SK-N-SH (cell line): ENCODE data around the gene CLIC6. TPM values are rescaled to one million over a fixed set of nuclear protein-coding genes. Genes with fewer than 3 reads are reported as not detected.

ENCODE experiments used
- CTCF ChIA-PET: fragments of 300-600, 350-600 bp; formaldehyde crosslinking; extraction: SDS; loops from one replicate; lab custom pipeline; 2021; lab: Yijun Ruan, JAX
- POLR2A ChIA-PET: fragments of 350-600 bp; sonication (Branson Sonifier 250); formaldehyde crosslinking; extraction: SDS; loops from one replicate; lab custom pipeline; 2020; ENCODE audit warnings: antibody characterized with exemption, inconsistent platforms; lab: Yijun Ruan, JAX
- DNase-seq: peaks from one replicate; pipeline ENCODE4 v3.0.0; 2012
- H2AFZ ChIP-seq: fragments of 200-600 bp; sonication (generic); 2 replicates; pipeline ENCODE4 v1.8.1; 2016; ENCODE audit warnings: antibody characterized with exemption, mild to moderate bottlenecking, low read depth
- H3F3A ChIP-seq: fragments of 200-600 bp; sonication (generic); replicated peaks from 2 replicates; pipeline ENCODE3; 2016; ENCODE audit warnings: antibody characterized with exemption, mild to moderate bottlenecking; ENCODE audit not compliant: insufficient read depth
- H3K27ac ChIP-seq, 2 experiments: fragments of 200-500 bp in 1 of 2; fragments of 200-600 bp in 1 of 2; sonication (Bioruptor generic) in 1 of 2; sonication (generic), shearing (Covaris generic) in 1 of 2; 2 replicates each; pipeline versions ENCODE4 v1.5.1 to v1.6.1; 2014 to 2016; ENCODE audit warnings: low read depth in 2 of 2, inconsistent platforms in 1 of 2, low read length in 1 of 2, mild to moderate bottlenecking in 1 of 2, mixed read lengths in 1 of 2
- H3K27me3 ChIP-seq: fragments of 200-600 bp; sonication (generic), shearing (Covaris generic); 2 replicates; pipeline ENCODE4 v1.6.1; 2016; ENCODE audit warnings: mixed run types; ENCODE audit not compliant: insufficient read depth
- H3K36me3 ChIP-seq, 2 experiments: fragments of 200-500 bp in 1 of 2; fragments of 200-600 bp in 1 of 2; sonication (Bioruptor generic) in 1 of 2; sonication (generic) in 1 of 2; replicated peaks in 1 of 2; 2 replicates each; pipeline versions ENCODE3 to v1.5.1; 2014 to 2016; ENCODE audit warnings: low read length in 1 of 2, mild to moderate bottlenecking in 1 of 2; ENCODE audit not compliant: insufficient read depth in 2 of 2, control insufficient read depth in 1 of 2
- H3K4me1 ChIP-seq, 2 experiments: fragments of 200-500 bp in 1 of 2; fragments of 200-600 bp in 1 of 2; sonication (Bioruptor generic) in 1 of 2; sonication (generic), shearing (Covaris generic) in 1 of 2; 2 replicates each; pipeline versions ENCODE4 v1.5.1 to v1.6.1; 2014 to 2016; ENCODE audit warnings: low read depth in 1 of 2, low read length in 1 of 2, mixed run types in 1 of 2; ENCODE audit not compliant: insufficient read depth in 2 of 2, control insufficient read depth in 1 of 2
- H3K4me2 ChIP-seq: fragments of 200-600 bp; sonication (generic), shearing (Covaris generic); 2 replicates; pipeline ENCODE4 v1.6.1; 2017; ENCODE audit warnings: mixed run types
- H3K4me3 ChIP-seq, 2 experiments: fragments of 200-500 bp in 1 of 2; fragments of 200-600 bp in 1 of 2; sonication (Bioruptor generic) in 1 of 2; sonication (generic), shearing (Covaris generic) in 1 of 2; 2 replicates each; pipeline versions ENCODE4 v1.5.1 to v1.8.1; 2014 to 2016; ENCODE audit warnings: low read depth in 2 of 2, inconsistent platforms in 1 of 2, low read length in 1 of 2, mild to moderate bottlenecking in 1 of 2, mixed read lengths in 1 of 2, moderate library complexity in 1 of 2
- H3K79me2 ChIP-seq: fragments of 200-600 bp; sonication (generic); 2 replicates; pipeline ENCODE4 v1.8.1; 2017; ENCODE audit warnings: mild to moderate bottlenecking; ENCODE audit not compliant: insufficient read depth
- H3K9ac ChIP-seq: fragments of 200-600 bp; sonication (generic); 2 replicates; pipeline ENCODE4 v1.6.1; 2017; ENCODE audit warnings: mixed run types
- H3K9me2 ChIP-seq: fragments of 200-600 bp; sonication (generic); 2 replicates; pipeline ENCODE4 v1.6.1; 2017; ENCODE audit warnings: mixed run types
- H3K9me3 ChIP-seq: fragments of 200-600 bp; sonication (generic); 2 replicates; pipeline ENCODE4 v1.6.1; 2017; ENCODE audit warnings: mixed run types, mild to moderate bottlenecking, moderate library complexity
- H4K20me1 ChIP-seq: fragments of 200-600 bp; sonication (generic); 2 replicates; pipeline ENCODE4 v1.6.1; 2017; ENCODE audit warnings: mild to moderate bottlenecking, mixed run types; ENCODE audit not compliant: insufficient read depth
- CHD2 ChIP-seq: fragments of 150-350 bp; IDR thresholded peaks from 2 replicates; pipeline ENCODE4 v1.6.1; 2018; ENCODE audit warnings: low read length; ENCODE audit not compliant: partially characterized antibody
- FOSL2 ChIP-seq: IDR thresholded peaks from 2 replicates; pipeline ENCODE4 v1.4.0; 2012; ENCODE audit warnings: low read depth, mild to moderate bottlenecking, moderate library complexity, borderline replicate concordance
- FOXJ3 ChIP-seq: sonication (generic); formaldehyde crosslinking; IDR thresholded peaks from 2 replicates; pipeline ENCODE4 v1.5.1; 2020; ENCODE audit warnings: mild to moderate bottlenecking, missing genetic modification reagents
- GABPA ChIP-seq: IDR thresholded peaks from 2 replicates; pipeline ENCODE4 v1.4.0; 2012; ENCODE audit warnings: low read depth, mild to moderate bottlenecking
- NRF1 ChIP-seq: IDR thresholded peaks from 2 replicates; pipeline ENCODE4 v1.6.1; 2012; ENCODE audit warnings: low read depth, mild to moderate bottlenecking, low read length
- RAD21 ChIP-seq: IDR thresholded peaks from 2 replicates; pipeline ENCODE4 v1.6.1; 2012; ENCODE audit warnings: mild to moderate bottlenecking, low read length
- RFX5 ChIP-seq: IDR thresholded peaks from 2 replicates; pipeline ENCODE4 v1.6.1; 2012; ENCODE audit warnings: mild to moderate bottlenecking, improper control_type of control experiment, low read length
- RXRA ChIP-seq: IDR thresholded peaks from 2 replicates; pipeline ENCODE4 v1.4.0; 2012; ENCODE audit warnings: low read depth, mild to moderate bottlenecking, borderline replicate concordance
- SMC3 ChIP-seq: IDR thresholded peaks from 2 replicates; pipeline ENCODE4 v1.6.1; 2012; ENCODE audit warnings: low read depth, low read length, improper control_type of control experiment
- TAF1 ChIP-seq: IDR thresholded peaks from 2 replicates; pipeline ENCODE4 v1.6.1; 2012; ENCODE audit warnings: low read depth, mild to moderate bottlenecking, low read length, moderate library complexity, borderline replicate concordance
- TCF12 ChIP-seq: IDR thresholded peaks from 2 replicates; pipeline ENCODE4 v1.4.0; 2012
- YY1 ChIP-seq: IDR thresholded peaks from 2 replicates; pipeline ENCODE4 v1.4.0; 2012; ENCODE audit warnings: low read depth, mild to moderate bottlenecking
- whole genome bisulfite sequencing: methylation state at CpG from one replicate; pipeline ENCODE4 v1.1.6; 2017; ENCODE audit warnings: low lambda C conversion rate; 5-methylcytosine and 5-hydroxymethylcytosine counted together
- polyA plus RNA-seq, 3 experiments: library from polyadenylated mRNA; depleted of rRNA; stranded (reverse); fragments of >200 nt; gene quantifications; 2 replicates each; pipeline ENCODE4 v1.2.3, GENCODE V29; 2012
- TF ChIP-seq, protein P1 (sequence below): fragments of 150-350 bp; IDR thresholded peaks from 2 replicates; pipeline ENCODE4 v1.6.1; 2016; ENCODE audit warnings: mild to moderate bottlenecking, low read depth, low read length
- TF ChIP-seq, protein P2 (sequence below): fragments of 150-350 bp; IDR thresholded peaks from 2 replicates; pipeline ENCODE4 v1.6.1; 2017; ENCODE audit warnings: antibody characterized with exemption, low read length, low read depth, borderline replicate concordance
- TF ChIP-seq, protein P3 (sequence below): fragments of 200-600 bp; sonication (generic); IDR thresholded peaks from 2 replicates; pipeline ENCODE4 v1.6.1; 2017; ENCODE audit warnings: antibody characterized with exemption, mild to moderate bottlenecking, moderate library complexity

CLIC6 gene
- polyA plus RNA-seq, 1 of the 3 experiments (the other 2 are of a cell fraction): 0.08 TPM

DNA sequence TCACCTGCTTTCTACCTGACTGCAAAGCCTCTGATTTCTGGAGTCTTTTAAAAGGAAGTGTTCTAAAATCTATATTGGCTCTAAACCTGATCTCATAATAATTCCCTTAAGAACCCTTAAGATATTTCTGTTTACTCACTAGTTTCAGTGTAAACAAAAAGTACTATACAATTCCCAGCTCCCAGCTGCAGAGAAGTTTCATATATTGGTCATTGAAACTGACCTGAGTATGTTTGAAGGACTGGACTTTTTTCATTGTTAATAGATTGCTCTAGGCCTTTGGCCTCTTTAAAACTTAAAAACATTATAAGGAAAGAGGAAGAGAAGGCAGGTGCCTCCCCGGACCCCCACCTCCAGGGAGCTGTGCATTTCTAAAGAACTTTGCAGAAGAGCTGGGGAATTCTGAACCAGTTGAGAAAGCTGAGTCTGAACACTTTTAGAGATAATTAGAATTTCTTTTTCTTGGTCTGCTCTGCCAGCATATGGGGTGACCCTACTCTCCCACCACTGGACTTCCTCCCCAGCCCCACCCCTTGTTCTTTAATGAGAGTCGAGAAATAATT, 23.7 kb downstream of the CLIC6 start:
- Histone ChIP-seq H3K4me3 (no peak overlapping the region), H2AFZ (no peak overlapping the region), H3F3A (no peaks in the 10 kb centered on the region), H3K9me2 (no peaks in the 10 kb centered on the region), H3K79me2 (no peaks in the 10 kb centered on the region), H3K36me3 (no peaks in the 10 kb centered on the region), H3K27ac (no peak overlapping the region), H3K4me2 (no peak overlapping the region), H3K4me1 (no peaks in the 10 kb centered on the region; a peak in 1 of 4 replicates), H3K9me3 (no peaks in the 10 kb centered on the region), H3K9ac (no peak overlapping the region), H3K27me3 (peaks cover 38% of the 10 kb centered on the region; the same call in 1 of the 2 replicates), H4K20me1 (no peaks in the 10 kb centered on the region)
- POLR2A ChIA-PET: no interaction called here
- DNase-seq: no peak
- 69% methylated on average over 2 of the region's 2 CpGs for WGBS
- TF ChIP-seq TCF12: no peak
- TF ChIP-seq, protein P1, sequence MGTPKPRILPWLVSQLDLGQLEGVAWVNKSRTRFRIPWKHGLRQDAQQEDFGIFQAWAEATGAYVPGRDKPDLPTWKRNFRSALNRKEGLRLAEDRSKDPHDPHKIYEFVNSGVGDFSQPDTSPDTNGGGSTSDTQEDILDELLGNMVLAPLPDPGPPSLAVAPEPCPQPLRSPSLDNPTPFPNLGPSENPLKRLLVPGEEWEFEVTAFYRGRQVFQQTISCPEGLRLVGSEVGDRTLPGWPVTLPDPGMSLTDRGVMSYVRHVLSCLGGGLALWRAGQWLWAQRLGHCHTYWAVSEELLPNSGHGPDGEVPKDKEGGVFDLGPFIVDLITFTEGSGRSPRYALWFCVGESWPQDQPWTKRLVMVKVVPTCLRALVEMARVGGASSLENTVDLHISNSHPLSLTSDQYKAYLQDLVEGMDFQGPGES: no peak
- no peak for TF ChIP-seq NRF1
- TF ChIP-seq, protein P2, sequence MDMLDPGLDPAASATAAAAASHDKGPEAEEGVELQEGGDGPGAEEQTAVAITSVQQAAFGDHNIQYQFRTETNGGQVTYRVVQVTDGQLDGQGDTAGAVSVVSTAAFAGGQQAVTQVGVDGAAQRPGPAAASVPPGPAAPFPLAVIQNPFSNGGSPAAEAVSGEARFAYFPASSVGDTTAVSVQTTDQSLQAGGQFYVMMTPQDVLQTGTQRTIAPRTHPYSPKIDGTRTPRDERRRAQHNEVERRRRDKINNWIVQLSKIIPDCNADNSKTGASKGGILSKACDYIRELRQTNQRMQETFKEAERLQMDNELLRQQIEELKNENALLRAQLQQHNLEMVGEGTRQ: no peak
- TF ChIP-seq YY1: no peak
- no peak for TF ChIP-seq FOSL2
- no peak for TF ChIP-seq GABPA
- TF ChIP-seq CHD2: no peak
- TF ChIP-seq RXRA: no peak
- TF ChIP-seq RFX5: no peak
- TF ChIP-seq TAF1: no peak
- TF ChIP-seq FOXJ3 (CRISPR knock-in tag): no peak
- CTCF ChIA-PET: interaction anchor here (0.6 to 11.1 kb wide), 36 partner anchors 9 to 1651 kb away, joined by 3 to 89 read pairs (median 5); no protein-coding TSS in a partner anchor

DNA sequence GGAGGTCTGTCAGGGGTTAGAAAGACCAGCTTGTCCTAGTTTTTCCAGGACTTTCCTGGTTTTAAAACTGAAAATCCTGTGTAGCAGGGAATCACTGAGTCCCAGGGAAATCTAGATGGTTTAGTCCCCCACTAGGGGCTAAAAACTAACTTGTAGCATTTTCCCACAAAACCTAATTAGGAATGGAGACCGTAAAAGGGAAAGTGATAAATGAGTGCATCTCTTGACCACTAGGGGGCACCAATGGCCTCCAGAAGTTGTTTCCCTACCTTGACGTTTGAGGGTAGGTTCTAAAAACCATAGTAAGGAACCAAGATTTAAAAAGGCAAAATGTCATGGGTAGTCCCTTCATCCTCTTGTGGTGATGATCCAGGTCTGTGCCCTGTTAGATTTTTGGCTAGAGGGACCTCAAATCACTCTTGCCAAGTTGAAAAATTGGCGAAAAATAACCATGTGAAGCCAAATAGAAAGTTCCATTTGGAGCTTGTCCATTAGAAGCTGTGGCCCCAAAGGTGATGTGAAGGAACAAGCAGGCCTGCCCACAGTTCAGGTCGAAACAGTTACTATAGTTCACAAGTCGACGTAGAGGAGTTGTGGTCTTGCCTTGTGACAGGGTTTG, 24.5 kb downstream of the CLIC6 start:
- no peaks in the 10 kb centered on the region for H3K36me3 ChIP-seq
- no peaks in the 10 kb centered on the region for H4K20me1 ChIP-seq
- H3K27ac ChIP-seq: no peak overlapping the region
- no peaks in the 10 kb centered on the region; a peak in 1 of 4 replicates for H3K4me1 ChIP-seq
- H3K9ac ChIP-seq: no peak overlapping the region
- POLR2A ChIA-PET: no interaction called here
- no peak overlapping the region for H2AFZ ChIP-seq
- no peaks in the 10 kb centered on the region for H3F3A ChIP-seq
- no peaks in the 10 kb centered on the region for H3K9me3 ChIP-seq
- no peak overlapping the region; a peak in 1 of 4 replicates for H3K4me3 ChIP-seq
- no peaks in the 10 kb centered on the region for H3K9me2 ChIP-seq
- H3K79me2 ChIP-seq: no peaks in the 10 kb centered on the region
- peaks cover 38% of the 10 kb centered on the region; the same call in 1 of the 2 replicates for H3K27me3 ChIP-seq
- peak; percentile 63 for DNase-seq
- TF ChIP-seq RAD21 (peak; percentile 80), RFX5 (no peak), SMC3 (peak; percentile 55)
- TF ChIP-seq, protein P3, sequence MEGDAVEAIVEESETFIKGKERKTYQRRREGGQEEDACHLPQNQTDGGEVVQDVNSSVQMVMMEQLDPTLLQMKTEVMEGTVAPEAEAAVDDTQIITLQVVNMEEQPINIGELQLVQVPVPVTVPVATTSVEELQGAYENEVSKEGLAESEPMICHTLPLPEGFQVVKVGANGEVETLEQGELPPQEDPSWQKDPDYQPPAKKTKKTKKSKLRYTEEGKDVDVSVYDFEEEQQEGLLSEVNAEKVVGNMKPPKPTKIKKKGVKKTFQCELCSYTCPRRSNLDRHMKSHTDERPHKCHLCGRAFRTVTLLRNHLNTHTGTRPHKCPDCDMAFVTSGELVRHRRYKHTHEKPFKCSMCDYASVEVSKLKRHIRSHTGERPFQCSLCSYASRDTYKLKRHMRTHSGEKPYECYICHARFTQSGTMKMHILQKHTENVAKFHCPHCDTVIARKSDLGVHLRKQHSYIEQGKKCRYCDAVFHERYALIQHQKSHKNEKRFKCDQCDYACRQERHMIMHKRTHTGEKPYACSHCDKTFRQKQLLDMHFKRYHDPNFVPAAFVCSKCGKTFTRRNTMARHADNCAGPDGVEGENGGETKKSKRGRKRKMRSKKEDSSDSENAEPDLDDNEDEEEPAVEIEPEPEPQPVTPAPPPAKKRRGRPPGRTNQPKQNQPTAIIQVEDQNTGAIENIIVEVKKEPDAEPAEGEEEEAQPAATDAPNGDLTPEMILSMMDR: peak; percentile 87
- 43% methylated on average over 6 of the region's 6 CpGs for WGBS
- CTCF ChIA-PET: interaction anchor here (0.6 to 11.1 kb wide), 49 partner anchors 8 to 1650 kb away, joined by 3 to 89 read pairs (median 3); no protein-coding TSS in a partner anchor
- H3K4me2 ChIP-seq: no peak overlapping the region
